KBM-7 (cell line): ENCODE results near the gene TBC1D3I.
"Not testable (repeated sequence)": the region's sequence is repeated elsewhere in the genome, so short reads cannot be mapped to it uniquely, and the experiment has no call there.

Experiments
- DNase-seq: peaks from one replicate; pipeline ENCODE4 v3.0.0-alpha.2; 2015
- in situ Hi-C: fragments of 300-500 bp; cut with MboI; formaldehyde crosslinking; loops from 2 replicates; pipeline ENCODE4 v1.14.3; 2020; ENCODE audit warnings: low sequenced_read_pairs, low pct_unique_long_range_greater_than_20kb, mixed read lengths

The TBC1D3I gene

GRCh38 chr17:36264470-36264869, at the start of gene TBC1D3I:
Gene TBC1D3I (minus strand): TSS chr17:36264570. CDS start chr17:36262985, 1,585 bp downstream.
- DNase-seq, in situ Hi-C loops: not testable (repeated sequence)

- in situ Hi-C loops, DNase-seq: not testable (repeated sequence)
These were observed 30.8 kb upstream of the TBC1D3I start for GRCh38 chr17:36295161-36295560.

- in situ Hi-C loops, result not testable (repeated sequence)
These were observed 25.7 kb upstream of the TBC1D3I start for GRCh38 chr17:36289965-36290612.

GRCh38 chr17:36284219-36284618, 19.8 kb upstream of the TBC1D3I start:
- DNase-seq, in situ Hi-C loops: not testable (repeated sequence)

More at GRCh38 chr17:36289965-36290612, 25.7 kb upstream of the TBC1D3I start:
- not testable (repeated sequence) for DNase-seq

GRCh38 chr17:36283256-36283655, 18.9 kb upstream of the TBC1D3I start:
- in situ Hi-C loops, DNase-seq: not testable (repeated sequence)

GRCh38 chr17:36242046-36242445, 22.3 kb downstream of the TBC1D3I start:
- in situ Hi-C loops, DNase-seq: not testable (repeated sequence)

- in situ Hi-C loops, DNase-seq: not testable (repeated sequence)
These were observed 34.7 kb downstream of the TBC1D3I start for GRCh38 chr17:36229644-36230043.

- in situ Hi-C loops, result loop anchor here (25.0 kb wide), 1 partner anchor 111 kb away; the partner anchor contains the start of gene CCL4
- not testable (repeated sequence) for DNase-seq
These were observed 41.4 kb downstream of the TBC1D3I start for GRCh38 chr17:36222967-36223366.

GRCh38 chr17:36221581-36222100, 42.7 kb downstream of the TBC1D3I start:
- not testable (repeated sequence) for DNase-seq
- in situ Hi-C loops, result loop anchor here (25.0 kb wide), 1 partner anchor 109 kb away; the partner anchor contains the start of gene CCL4

- not testable (repeated sequence) for DNase-seq
- in situ Hi-C loops, result loop anchor here (25.0 kb wide), 1 partner anchor 109 kb away; the partner anchor contains the start of gene CCL4
These were observed 43.4 kb downstream of the TBC1D3I start for GRCh38 chr17:36220737-36221580.

- in situ Hi-C loops, result loop anchor here (25.0 kb wide), 1 partner anchor 107 kb away; the partner anchor contains the start of gene CCL4
- not testable (repeated sequence) for DNase-seq
These were observed 44.8 kb downstream of the TBC1D3I start for GRCh38 chr17:36219556-36219955.

GRCh38 chr17:36215406-36216308, 48.7 kb downstream of the TBC1D3I start:
- in situ Hi-C loops, result loop anchor here (25.0 kb wide), 1 partner anchor 103 kb away; the partner anchor contains the start of gene CCL4

GRCh38 chr17:36214918-36215317, 49.5 kb downstream of the TBC1D3I start:
- DNase-seq, result no peak
- in situ Hi-C loops, result loop anchor here (25.0 kb wide), 1 partner anchor 103 kb away; the partner anchor contains the start of gene CCL4

More at GRCh38 chr17:36215406-36216308, 48.7 kb downstream of the TBC1D3I start:
- not testable (repeated sequence) for DNase-seq

GRCh38 chr17:36213695-36214094, 50.7 kb downstream of the TBC1D3I start:
- in situ Hi-C loops, result loop anchor here (25.0 kb wide), 1 partner anchor 101 kb away; the partner anchor contains the start of gene CCL4

GRCh38 chr17:36212966-36213365, 51.4 kb downstream of the TBC1D3I start:
- in situ Hi-C loops, result loop anchor here (25.0 kb wide), 1 partner anchor 101 kb away; the partner anchor contains the start of gene CCL4

More at GRCh38 chr17:36213695-36214094, 50.7 kb downstream of the TBC1D3I start:
- DNase-seq, result no peak

GRCh38 chr17:36212272-36212605, 52.1 kb downstream of the TBC1D3I start:
- in situ Hi-C loops, result loop anchor here (25.0 kb wide), 1 partner anchor 100 kb away; the partner anchor contains the start of gene CCL4
- no peak for DNase-seq

More at GRCh38 chr17:36212966-36213365, 51.4 kb downstream of the TBC1D3I start:
- no peak for DNase-seq

- in situ Hi-C loops, result loop anchor here (25.0 kb wide), 1 partner anchor 99 kb away; the partner anchor contains the start of gene CCL4
- not testable (repeated sequence) for DNase-seq
These were observed 52.7 kb downstream of the TBC1D3I start for GRCh38 chr17:36211484-36212271.
